ENCODE results near the gene AKAP10. TPM values are rescaled to one million over a fixed set of nuclear protein-coding genes. Genes with fewer than 3 reads are reported as not detected.

The AKAP10 gene
- total and polyA plus RNA-seq, 2 donors from 2014 or later, result 8.3 to 43.7 TPM

DNA sequence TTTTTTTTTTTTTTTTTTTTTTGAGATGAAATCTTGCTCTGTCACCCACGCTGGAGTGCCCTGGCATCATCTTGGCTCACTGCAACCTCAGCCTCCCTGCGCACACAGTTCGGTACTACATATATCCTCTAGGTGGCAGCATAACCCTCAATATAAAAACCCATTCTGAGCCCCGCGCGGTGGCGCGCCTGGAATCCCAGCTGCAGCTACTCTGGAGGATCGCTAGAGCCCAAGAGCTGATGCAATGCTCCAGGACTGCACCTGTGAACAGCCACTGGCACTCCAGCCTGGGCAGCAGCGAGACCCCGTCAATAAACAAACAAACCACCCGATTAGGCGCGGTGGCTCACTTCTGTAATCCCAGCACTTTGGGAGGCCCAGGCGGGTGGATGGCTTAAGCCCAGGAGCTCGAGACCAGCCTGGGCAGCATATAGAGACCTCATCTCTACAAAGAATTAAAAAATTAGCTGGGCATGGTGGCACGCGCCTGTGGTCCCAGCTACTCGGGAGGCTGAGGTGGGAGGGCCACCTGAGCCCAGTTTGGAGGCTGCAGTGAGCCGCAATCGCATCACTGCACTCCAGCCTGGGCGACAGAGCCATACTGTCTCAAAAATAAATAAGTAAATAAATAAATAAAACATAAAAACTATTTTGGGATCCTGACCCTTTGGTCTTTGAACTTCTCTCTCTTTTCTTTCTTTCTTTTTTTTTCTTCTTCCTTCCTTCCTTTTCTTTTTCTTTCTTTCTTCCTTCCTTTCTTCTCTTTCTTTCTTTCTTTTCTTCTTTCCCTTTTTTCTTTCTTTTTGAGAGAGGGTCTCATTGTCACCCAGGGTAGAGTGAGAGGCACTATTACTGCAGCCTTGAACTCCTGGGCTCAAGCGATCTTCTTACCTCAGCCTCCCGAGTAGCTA is 15.4 kb upstream of the AKAP10 start:
- Histone ChIP-seq H3K9me3 (ENCODE audit: control insufficient read depth in 2 of 3, insufficient read depth in 1 of 3, low read length in 3 of 3) (no peaks in the 10 kb centered on the region), H3K4me1 (ENCODE audit: control insufficient read depth in 2 of 3, insufficient read depth in 2 of 3, low read depth in 1 of 3, low read length in 3 of 3) (no peaks in the 10 kb centered on the region), H3K4me3 (ENCODE audit: low read length in 3 of 3) (no peak overlapping the region), H3K9ac (ENCODE audit: low read length in 3 of 3) (no peak overlapping the region), H3K27me3 (ENCODE audit: control insufficient read depth, insufficient read depth, low read length) (no peaks in the 10 kb centered on the region), H3K36me3 (ENCODE audit: control insufficient read depth in 2 of 3, insufficient read depth in 3 of 3, low read length in 3 of 3) (no peaks in the 10 kb centered on the region), H3K27ac (ENCODE audit: low read depth in 2 of 2, low read length in 2 of 2) (no peak overlapping the region)
- peak; percentile 97 for FAIRE-seq
- intact Hi-C loops (cut with DNase I), result loop anchor here (5.0 kb wide), 1 partner anchor 124 kb away; no protein-coding TSS in a partner anchor
- DNase-seq, result peak; percentile 91 to 96 (median 95)
- TF ChIP-seq, protein P1, sequence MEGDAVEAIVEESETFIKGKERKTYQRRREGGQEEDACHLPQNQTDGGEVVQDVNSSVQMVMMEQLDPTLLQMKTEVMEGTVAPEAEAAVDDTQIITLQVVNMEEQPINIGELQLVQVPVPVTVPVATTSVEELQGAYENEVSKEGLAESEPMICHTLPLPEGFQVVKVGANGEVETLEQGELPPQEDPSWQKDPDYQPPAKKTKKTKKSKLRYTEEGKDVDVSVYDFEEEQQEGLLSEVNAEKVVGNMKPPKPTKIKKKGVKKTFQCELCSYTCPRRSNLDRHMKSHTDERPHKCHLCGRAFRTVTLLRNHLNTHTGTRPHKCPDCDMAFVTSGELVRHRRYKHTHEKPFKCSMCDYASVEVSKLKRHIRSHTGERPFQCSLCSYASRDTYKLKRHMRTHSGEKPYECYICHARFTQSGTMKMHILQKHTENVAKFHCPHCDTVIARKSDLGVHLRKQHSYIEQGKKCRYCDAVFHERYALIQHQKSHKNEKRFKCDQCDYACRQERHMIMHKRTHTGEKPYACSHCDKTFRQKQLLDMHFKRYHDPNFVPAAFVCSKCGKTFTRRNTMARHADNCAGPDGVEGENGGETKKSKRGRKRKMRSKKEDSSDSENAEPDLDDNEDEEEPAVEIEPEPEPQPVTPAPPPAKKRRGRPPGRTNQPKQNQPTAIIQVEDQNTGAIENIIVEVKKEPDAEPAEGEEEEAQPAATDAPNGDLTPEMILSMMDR (IDR thresholded peaks at IDR 0.05; ENCODE audit: borderline replicate concordance, extremely low read depth, insufficient read depth), result peak; percentile 86

DNA sequence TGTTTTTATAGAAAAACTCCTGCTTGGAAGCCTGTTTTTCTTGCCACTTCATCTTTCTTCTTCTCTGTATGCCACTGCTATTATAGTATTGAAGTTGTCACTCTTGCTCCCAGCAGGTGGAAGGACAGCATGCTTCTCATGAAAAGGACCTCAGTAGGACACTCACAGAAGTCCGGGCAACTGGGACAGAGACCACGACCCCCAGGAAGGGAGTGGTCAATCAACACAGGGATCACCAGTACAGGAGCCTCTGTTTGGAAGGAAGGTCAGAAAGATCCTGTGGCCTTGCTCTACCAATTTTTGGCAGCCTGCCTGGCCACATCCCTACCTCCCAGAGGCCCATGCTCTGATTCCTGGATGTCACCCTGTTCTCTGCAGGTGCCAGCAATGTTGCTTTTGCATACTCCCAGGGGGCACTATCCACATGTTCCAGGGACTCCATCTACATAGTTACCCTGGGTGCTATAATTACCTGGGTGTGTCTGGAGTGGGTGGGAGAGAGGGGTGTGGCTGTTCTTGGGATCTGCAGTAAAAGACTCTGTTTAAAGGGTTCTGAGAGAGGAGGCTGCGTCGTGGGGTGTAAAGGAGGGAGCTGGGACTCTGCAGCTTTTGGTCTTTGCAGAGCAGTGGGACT is 13.7 kb upstream of the AKAP10 start:
- H3K9me3 ChIP-seq (ENCODE audit: control insufficient read depth in 2 of 3, insufficient read depth in 1 of 3, low read length in 3 of 3), result no peaks in the 10 kb centered on the region
- H3K27me3 ChIP-seq (ENCODE audit: control insufficient read depth, insufficient read depth, low read length), result no peaks in the 10 kb centered on the region
- DNase-seq (no peak), FAIRE-seq (no peak)
- no peak overlapping the region for H3K4me3 ChIP-seq (ENCODE audit: low read length in 3 of 3)
- H3K36me3 ChIP-seq (ENCODE audit: control insufficient read depth in 2 of 3, insufficient read depth in 3 of 3, low read length in 3 of 3), result no peaks in the 10 kb centered on the region
- H3K4me1 ChIP-seq (ENCODE audit: control insufficient read depth in 2 of 3, insufficient read depth in 2 of 3, low read depth in 1 of 3, low read length in 3 of 3), result no peaks in the 10 kb centered on the region
- H3K9ac ChIP-seq (ENCODE audit: low read length in 3 of 3), result no peak overlapping the region
- H3K27ac ChIP-seq (ENCODE audit: low read depth in 2 of 2, low read length in 2 of 2), result no peak overlapping the region
- TF ChIP-seq, protein P1 (IDR thresholded peaks at IDR 0.05; ENCODE audit: borderline replicate concordance, extremely low read depth, insufficient read depth), result no peak
- intact Hi-C loops (cut with DNase I), result loop anchor here (5.0 kb wide), 1 partner anchor 126 kb away; no protein-coding TSS in a partner anchor

DNA sequence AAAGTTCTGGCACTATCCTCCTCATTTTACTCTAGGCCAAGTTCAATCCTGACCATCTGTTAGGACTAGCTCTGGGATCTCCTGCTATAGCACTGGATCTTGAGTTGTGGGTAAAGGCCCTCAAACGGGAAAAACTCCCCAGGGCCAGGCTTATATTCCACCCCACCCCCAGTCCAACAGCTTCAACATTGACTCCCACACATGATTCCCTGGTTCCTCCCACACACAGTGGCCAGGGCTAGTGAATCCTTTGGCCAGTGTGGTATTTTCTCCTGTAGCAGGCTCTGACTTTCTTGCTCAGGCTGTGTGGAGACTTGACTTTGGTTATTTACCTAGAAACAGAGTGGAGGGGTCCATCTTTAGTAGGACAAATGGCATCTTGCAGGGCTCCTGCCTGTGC is 10.3 kb upstream of the AKAP10 start:
- Histone ChIP-seq H3K4me3 (ENCODE audit: low read length in 3 of 3) (no peak overlapping the region), H3K9me3 (ENCODE audit: control insufficient read depth in 2 of 3, insufficient read depth in 1 of 3, low read length in 3 of 3) (no peaks in the 10 kb centered on the region), H3K27ac (ENCODE audit: low read depth in 2 of 2, low read length in 2 of 2) (no peak overlapping the region), H3K9ac (ENCODE audit: low read length in 3 of 3) (no peak overlapping the region), H3K36me3 (ENCODE audit: control insufficient read depth in 2 of 3, insufficient read depth in 3 of 3, low read length in 3 of 3) (no peaks in the 10 kb centered on the region), H3K27me3 (ENCODE audit: control insufficient read depth, insufficient read depth, low read length) (no peaks in the 10 kb centered on the region), H3K4me1 (ENCODE audit: control insufficient read depth in 2 of 3, insufficient read depth in 2 of 3, low read depth in 1 of 3, low read length in 3 of 3) (no peaks in the 10 kb centered on the region)
- intact Hi-C loops (cut with DNase I), result no loop called here
- TF ChIP-seq, protein P1 (IDR thresholded peaks at IDR 0.05; ENCODE audit: borderline replicate concordance, extremely low read depth, insufficient read depth), result no peak
- FAIRE-seq (no peak), DNase-seq (no peak)

Measured in kidney (tissue), 14 donors.